Right hindlimb (tissue), 1 donor: Measurements from ENCODE around the gene PSMF1.
"Not testable (repeated sequence)": the region's sequence is repeated elsewhere in the genome, so short reads cannot be mapped to it uniquely, and the experiment has no call there.

ENCODE experiments used
- DNase-seq: peaks from one replicate; pipeline ENCODE4 v3.0.0-alpha.2; 2018

The PSMF1 gene

GRCh38 chr20:1123666-1124065, 5.3 kb downstream of the PSMF1 start:
- no peak for DNase-seq

- DNase-seq = no peak
These were observed 6.0 kb downstream of the PSMF1 start for GRCh38 chr20:1124421-1124820.

- no peak for DNase-seq
These were observed 6.9 kb downstream of the PSMF1 start for GRCh38 chr20:1125277-1125676.

- DNase-seq = no peak
These were observed 9.4 kb downstream of the PSMF1 start for GRCh38 chr20:1127840-1128239.

- DNase-seq = no peak
These were observed 11.8 kb downstream of the PSMF1 start for GRCh38 chr20:1130058-1130694.

GRCh38 chr20:1130847-1131246, 12.4 kb downstream of the PSMF1 start:
- DNase-seq = no peak

- no peak for DNase-seq
These were observed 13.0 kb downstream of the PSMF1 start for GRCh38 chr20:1131354-1131753.

GRCh38 chr20:1134355-1134754, 16.0 kb downstream of the PSMF1 start:
- no peak for DNase-seq

GRCh38 chr20:1134836-1135235, 16.4 kb downstream of the PSMF1 start:
- no peak for DNase-seq

GRCh38 chr20:1137236-1137635, 18.8 kb downstream of the PSMF1 start:
- DNase-seq = no peak

- DNase-seq = no peak
These were observed 26.2 kb downstream of the PSMF1 start for GRCh38 chr20:1144401-1145172.

GRCh38 chr20:1146957-1147356, 28.6 kb downstream of the PSMF1 start:
- DNase-seq = no peak

GRCh38 chr20:1149812-1150211, 31.4 kb downstream of the PSMF1 start:
- DNase-seq = not testable (repeated sequence)

GRCh38 chr20:1150218-1150617, 31.8 kb downstream of the PSMF1 start:
- DNase-seq = no peak

GRCh38 chr20:1150968-1151367, 32.6 kb downstream of the PSMF1 start:
- DNase-seq = no peak

GRCh38 chr20:1154226-1154625, 35.8 kb downstream of the PSMF1 start:
- DNase-seq = no peak

- DNase-seq = no peak
These were observed 36.3 kb downstream of the PSMF1 start for GRCh38 chr20:1154691-1155090.

GRCh38 chr20:1155342-1155741, 36.9 kb downstream of the PSMF1 start:
- DNase-seq = no peak

GRCh38 chr20:1160496-1160895, 42.1 kb downstream of the PSMF1 start:
- DNase-seq = no peak

GRCh38 chr20:1160991-1161390, 42.6 kb downstream of the PSMF1 start:
- no peak for DNase-seq

- DNase-seq = no peak
These were observed 44.7 kb downstream of the PSMF1 start for GRCh38 chr20:1163105-1163504.

- DNase-seq = no peak
These were observed 45.3 kb downstream of the PSMF1 start for GRCh38 chr20:1163653-1164052.

- DNase-seq = no peak
These were observed 46.5 kb downstream of the PSMF1 start for GRCh38 chr20:1164871-1165270.

GRCh38 chr20:1165521-1165920, 47.1 kb downstream of the PSMF1 start:
- DNase-seq = no peak

GRCh38 chr20:1165941-1166340, 47.5 kb downstream of the PSMF1 start:
- no peak for DNase-seq
